Lower leg skin (tissue), 4 donors: ENCODE measurements around the gene SOX1. TPM values are rescaled to one million over a fixed set of nuclear protein-coding genes. Genes with fewer than 3 reads are reported as not detected.
A peak's percentile ranks its signal among the peaks of the same experiment; 100 is the strongest.

Source experiments
- DNase-seq, 2 donors: peaks; one replicate each; pipeline ENCODE4 v3.0.0-alpha.2; 2019; ENCODE audit warnings: low spot score in 2 of 2
- H3K4me3 ChIP-seq: fragments of 200-600 bp; sonication (generic); 2 replicates; pipeline ENCODE4 v1.5.1; 2017; ENCODE audit warnings: mild to moderate bottlenecking, low read depth; ENCODE audit not compliant: poor library complexity, severe bottlenecking
- CTCF ChIP-seq, 3 donors: fragments of 450-650 bp; IDR thresholded peaks; one replicate each; pipeline ENCODE4 v1.5.1; 2016; ENCODE audit warnings: antibody characterized with exemption in 3 of 3, mild to moderate bottlenecking in 3 of 3, moderate library complexity in 2 of 3
- POLR2A ChIP-seq, 2 donors: fragments of 450-650 bp; IDR thresholded peaks; one replicate each; pipeline ENCODE4 v1.6.1; 2016 to 2017; ENCODE audit warnings: antibody characterized with exemption in 2 of 2, mild to moderate bottlenecking in 1 of 2, moderate library complexity in 1 of 2
- WGBS, 2 donors: methylation state at CpG; one replicate each; pipeline ENCODE4 v1.1.5; 2018; 5-methylcytosine and 5-hydroxymethylcytosine counted together
- intact Hi-C: fragments of 100-400 bp; cut with DNase I; formaldehyde crosslinking; loops from one replicate; pipeline ENCODE4 v1.15.0; 2023; ENCODE audit warnings: low total_unique reads
- total RNA-seq, 4 donors: library from RNA; depleted of rRNA; stranded (reverse); fragments of >200 nt; gene quantifications; one replicate each; pipeline ENCODE4 v1.1.0, GENCODE V29; 2016

Gene SOX1
- total RNA-seq, 4 donors from 2014 or later = 0.10 to 0.29 (median 0.13) TPM; not detected in 1

- H3K4me3 ChIP-seq = no peak overlapping the region
- DNase-seq = peak in 1 of 2 donors; percentile 2
- 31 to 40% methylated on average over 11 of the region's 11 CpGs for WGBS, 2 donors
- TF ChIP-seq POLR2A (IDR thresholded peaks at IDR 0.05) = no peak
- TF ChIP-seq CTCF (IDR thresholded peaks at IDR 0.05) = no peak
- intact Hi-C loops = no loop called here
Measured at GRCh38 chr13:112101360-112101930, 34.5 kb downstream of the SOX1 start.

- no peak for DNase-seq
- no peak for TF ChIP-seq POLR2A (IDR thresholded peaks at IDR 0.05)
- TF ChIP-seq CTCF (IDR thresholded peaks at IDR 0.05) = no peak
- 19 to 28% methylated on average over 7 of the region's 7 CpGs for WGBS, 2 donors
Measured at GRCh38 chr13:112102243-112102642, 35.3 kb downstream of the SOX1 start.

GRCh38 chr13:112103260-112103838, 36.4 kb downstream of the SOX1 start:
- no peak for DNase-seq
- 41 to 43% methylated on average over 18 to 19 of the region's 19 CpGs for WGBS, 2 donors
- TF ChIP-seq POLR2A (IDR thresholded peaks at IDR 0.05) (no peak), CTCF (IDR thresholded peaks at IDR 0.05) (no peak)
- intact Hi-C loops = no loop called here
- H3K4me3 ChIP-seq = no peak overlapping the region

More at GRCh38 chr13:112102243-112102642, 35.3 kb downstream of the SOX1 start:
- H3K4me3 ChIP-seq = no peak overlapping the region
- intact Hi-C loops = no loop called here

- TF ChIP-seq POLR2A (IDR thresholded peaks at IDR 0.05) (no peak), CTCF (IDR thresholded peaks at IDR 0.05) (no peak)
- WGBS, 2 donors = 3 to 13% methylated on average over 25 to 33 of the region's 76 CpGs
- no peak overlapping the region for H3K4me3 ChIP-seq
- DNase-seq = no peak
- intact Hi-C loops = no loop called here
Measured at GRCh38 chr13:112103961-112104880, 37.3 kb downstream of the SOX1 start.

GRCh38 chr13:112104881-112105234, 37.9 kb downstream of the SOX1 start:
- DNase-seq = no peak
- intact Hi-C loops = no loop called here

More at GRCh38 chr13:112104881-112105234, 37.9 kb downstream of the SOX1 start:
- WGBS, 2 donors = 2 to 3% methylated on average over 18 to 26 of the region's 44 CpGs
- TF ChIP-seq POLR2A (IDR thresholded peaks at IDR 0.05) (no peak), CTCF (IDR thresholded peaks at IDR 0.05) (no peak)
- H3K4me3 ChIP-seq = no peak overlapping the region
